ACC112 (cell line): Measurements from ENCODE around the gene KLB.
"Not testable (repeated sequence)": the region's sequence is repeated elsewhere in the genome, so short reads cannot be mapped to it uniquely, and the experiment has no call there.

Experiments
- H2AFZ ChIP-seq: fragments of 200-600 bp; sonication (generic); one replicate; pipeline ENCODE4 v1.6.0; 2017; ENCODE audit warnings: antibody characterized with exemption, low read length; ENCODE audit not compliant: unreplicated experiment
- H3K27ac ChIP-seq: fragments of 200-600 bp; sonication (generic); 2 replicates; pipeline ENCODE4 v1.5.1; 2014; ENCODE audit warnings: low read depth, mild to moderate bottlenecking, antibody characterized with exemption, low read length, moderate library complexity
- H3K27me3 ChIP-seq: fragments of 200-600 bp; sonication (generic); 2 replicates; pipeline ENCODE4 v1.6.1; 2014; ENCODE audit warnings: mild to moderate bottlenecking, antibody characterized with exemption, low read length, moderate library complexity, mixed read lengths; ENCODE audit not compliant: insufficient read depth
- H3K36me3 ChIP-seq: fragments of 200-600 bp; sonication (generic); 2 replicates; pipeline ENCODE4 v1.6.1; 2016; ENCODE audit warnings: mild to moderate bottlenecking, antibody characterized with exemption, low read length, moderate library complexity, mixed read lengths; ENCODE audit not compliant: insufficient read depth
- H3K4me1 ChIP-seq: fragments of 200-600 bp; sonication (generic); one replicate; pipeline ENCODE4 v1.6.1; 2016; ENCODE audit warnings: low read length, mixed read lengths; ENCODE audit not compliant: insufficient read depth, unreplicated experiment, control insufficient read depth
- H3K4me3 ChIP-seq: fragments of 200-600 bp; sonication (generic); 2 replicates; pipeline ENCODE4 v1.5.1; 2014; ENCODE audit warnings: mild to moderate bottlenecking, low read depth, low read length
- H3K79me2 ChIP-seq: fragments of 200-600 bp; sonication (generic); one replicate; pipeline ENCODE4 v1.6.0; 2016; ENCODE audit warnings: low read length; ENCODE audit not compliant: control insufficient read depth, unreplicated experiment, insufficient read depth

Gene KLB

GRCh38 chr4:39375478-39375877 is 31.3 kb upstream of the KLB start:
- no peak overlapping the region for H3K27ac ChIP-seq
- no peak overlapping the region for H3K4me3 ChIP-seq
- no peaks in the 10 kb centered on the region for H3K79me2 ChIP-seq
- no peak overlapping the region for H2AFZ ChIP-seq
- H3K4me1 ChIP-seq: no peaks in the 10 kb centered on the region
- no peaks in the 10 kb centered on the region for H3K36me3 ChIP-seq
- peaks cover 35% of the 10 kb centered on the region for H3K27me3 ChIP-seq

DNA sequence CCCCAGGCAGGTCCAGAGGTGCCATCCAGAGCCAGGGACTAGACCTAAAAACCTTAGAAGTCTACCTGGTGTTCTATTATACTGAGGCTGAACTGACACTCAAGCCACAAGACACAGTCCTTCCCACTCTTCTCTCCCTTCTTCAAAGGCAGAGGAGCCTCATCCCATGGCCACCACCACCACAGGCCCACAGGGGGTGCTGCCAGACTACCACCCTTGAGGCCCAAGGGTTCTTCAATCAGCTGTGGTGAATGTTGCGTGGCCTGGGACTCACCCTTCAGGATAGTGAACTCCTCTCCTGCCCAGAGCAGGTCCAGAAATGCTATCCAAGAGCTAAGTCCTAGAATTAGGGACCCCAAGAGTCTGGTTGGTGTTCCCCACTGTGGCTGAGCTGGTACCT is 23.0 kb upstream of the KLB start:
- H3K79me2 ChIP-seq: no peaks in the 10 kb centered on the region
- no peak overlapping the region for H3K27ac ChIP-seq
- H3K4me1 ChIP-seq: no peaks in the 10 kb centered on the region
- peaks cover 34% of the 10 kb centered on the region for H3K27me3 ChIP-seq
- H3K36me3 ChIP-seq: no peaks in the 10 kb centered on the region
- no peak overlapping the region for H2AFZ ChIP-seq
- no peak overlapping the region for H3K4me3 ChIP-seq

DNA sequence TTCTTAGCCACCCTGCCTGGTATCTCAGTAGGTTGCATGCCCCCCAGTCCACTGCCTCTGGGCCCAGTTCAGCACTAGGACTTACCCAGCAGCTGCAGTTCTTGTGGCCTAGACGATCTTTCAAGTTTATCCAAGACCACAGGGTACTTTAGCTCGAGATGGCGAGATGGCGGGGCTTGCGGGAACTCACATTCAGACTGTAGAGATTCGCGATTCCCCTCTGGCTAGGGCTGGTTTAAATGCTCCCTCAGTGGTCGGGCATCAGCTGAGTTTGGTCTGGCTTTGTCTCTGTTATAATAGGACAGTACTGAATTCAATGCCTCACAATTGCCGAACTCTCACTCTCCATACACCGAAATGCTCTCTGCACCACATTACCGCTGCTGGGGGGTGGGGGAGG is 22.2 kb upstream of the KLB start:
- no peaks in the 10 kb centered on the region for H3K36me3 ChIP-seq
- no peak overlapping the region for H3K27ac ChIP-seq
- peaks cover 25% of the 10 kb centered on the region for H3K27me3 ChIP-seq
- H2AFZ ChIP-seq: no peak overlapping the region
- no peak overlapping the region for H3K4me3 ChIP-seq
- no peaks in the 10 kb centered on the region for H3K79me2 ChIP-seq
- H3K4me1 ChIP-seq: no peaks in the 10 kb centered on the region

DNA sequence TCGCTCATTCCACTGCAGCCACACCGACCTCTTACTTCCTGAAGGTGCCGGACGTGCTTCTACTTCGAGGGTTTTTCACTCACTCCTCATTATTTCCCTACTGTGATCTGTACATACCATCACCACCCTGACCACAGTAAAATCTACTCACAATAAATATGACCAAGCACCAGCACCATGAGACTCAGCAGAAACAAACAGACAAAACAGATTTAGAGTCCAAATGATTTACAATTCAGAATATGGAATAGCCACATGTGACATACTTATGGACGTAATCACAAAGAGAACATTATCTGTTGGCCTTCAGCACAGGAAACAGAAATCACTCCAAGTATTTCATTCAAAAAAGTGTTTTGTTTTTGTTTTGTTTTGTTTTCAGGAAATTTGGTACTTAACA is 16.1 kb upstream of the KLB start:
- Histone ChIP-seq H3K27me3 (no peaks in the 10 kb centered on the region), H3K79me2 (no peaks in the 10 kb centered on the region), H3K27ac (no peak overlapping the region), H3K4me3 (no peak overlapping the region), H2AFZ (no peak overlapping the region), H3K36me3 (no peaks in the 10 kb centered on the region), H3K4me1 (no peaks in the 10 kb centered on the region)

DNA sequence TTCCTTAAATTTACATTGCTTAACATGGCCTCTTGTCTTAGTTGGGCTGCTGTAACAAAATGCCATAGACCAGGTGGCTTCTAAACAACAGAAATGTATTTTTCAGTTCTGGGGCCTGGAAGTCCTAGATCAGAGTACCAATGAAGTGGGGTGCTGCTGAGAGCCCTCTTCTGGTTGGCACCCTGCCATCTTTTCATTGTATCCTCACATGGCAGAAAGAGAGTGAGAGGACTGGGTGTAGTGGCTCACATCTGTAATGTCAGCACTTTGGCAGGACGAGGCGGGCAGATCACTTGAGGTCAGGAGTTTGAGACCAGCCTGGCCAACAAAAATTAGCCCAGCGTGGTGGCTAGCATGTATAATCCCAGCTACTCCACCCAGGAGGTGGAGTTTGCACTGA is 12.0 kb upstream of the KLB start:
- Histone ChIP-seq H3K4me3 (no peak overlapping the region), H3K79me2 (no peaks in the 10 kb centered on the region), H3K27me3 (no peaks in the 10 kb centered on the region), H3K4me1 (no peaks in the 10 kb centered on the region), H3K27ac (no peak overlapping the region), H2AFZ (no peak overlapping the region), H3K36me3 (no peaks in the 10 kb centered on the region)

DNA sequence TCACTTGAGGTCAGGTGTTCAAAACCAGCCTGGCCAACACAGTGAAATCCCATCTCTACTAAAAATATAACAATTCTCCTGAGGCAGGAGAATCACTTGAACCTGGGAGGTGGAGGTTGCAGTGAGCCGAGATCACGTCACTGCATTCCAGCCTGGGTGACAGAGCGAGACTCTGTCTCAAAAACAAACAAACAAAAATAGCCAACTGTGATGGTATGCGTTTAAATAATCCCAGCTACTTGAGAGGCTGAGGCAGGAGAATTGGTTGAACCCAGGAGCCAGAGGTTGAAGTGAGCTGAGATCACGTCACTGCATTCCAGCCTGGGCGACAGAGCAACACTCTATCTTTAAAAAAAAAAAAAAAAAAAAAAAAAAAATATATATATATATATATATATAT is 5.1 kb upstream of the KLB start:
- H3K36me3 ChIP-seq, H3K79me2 ChIP-seq, H3K27ac ChIP-seq, H3K4me1 ChIP-seq, H2AFZ ChIP-seq, H3K4me3 ChIP-seq, H3K27me3 ChIP-seq: not testable (repeated sequence)

GRCh38 chr4:39407584-39407885 is 805 bp downstream of the KLB start:
- Histone ChIP-seq H3K27me3 (no peaks in the 10 kb centered on the region), H2AFZ (no peak overlapping the region), H3K4me3 (peak overlapping the region; percentile 71), H3K79me2 (no peaks in the 10 kb centered on the region), H3K4me1 (peaks cover 9% of the 10 kb centered on the region), H3K36me3 (no peaks in the 10 kb centered on the region), H3K27ac (no peak overlapping the region)

DNA sequence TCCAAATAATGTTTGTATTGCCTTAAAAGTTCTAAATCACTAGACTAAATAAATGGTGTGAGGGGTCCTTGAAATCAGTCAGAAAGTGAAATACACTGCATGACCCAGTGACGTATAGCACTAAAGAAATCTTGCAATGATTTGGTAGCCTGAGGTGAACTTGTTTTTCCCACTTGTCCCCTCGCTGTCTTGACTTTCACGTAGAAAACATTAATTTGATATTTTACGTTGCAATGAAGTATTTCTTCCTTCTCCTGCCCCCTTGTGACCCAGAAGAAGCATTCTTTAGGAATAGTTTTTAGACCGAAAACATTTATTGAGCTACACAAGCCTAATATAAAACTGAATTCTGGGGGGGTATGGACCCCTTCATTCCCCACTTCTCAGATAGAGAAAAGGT is 3.7 kb downstream of the KLB start:
- Histone ChIP-seq H3K4me1 (peaks cover 9% of the 10 kb centered on the region), H2AFZ (peak overlapping the region; percentile 27), H3K79me2 (no peaks in the 10 kb centered on the region), H3K27ac (no peak overlapping the region), H3K27me3 (no peaks in the 10 kb centered on the region), H3K4me3 (no peak overlapping the region), H3K36me3 (no peaks in the 10 kb centered on the region)

- H3K27ac ChIP-seq, H2AFZ ChIP-seq, H3K79me2 ChIP-seq, H3K4me1 ChIP-seq, H3K27me3 ChIP-seq, H3K36me3 ChIP-seq, H3K4me3 ChIP-seq: not testable (repeated sequence)
These were observed 4.8 kb downstream of the KLB start for GRCh38 chr4:39411561-39411960.

GRCh38 chr4:39415678-39416283 is 9.1 kb downstream of the KLB start:
- no peaks in the 10 kb centered on the region for H3K79me2 ChIP-seq
- no peak overlapping the region for H3K27ac ChIP-seq

GRCh38 chr4:39422247-39422646 is 15.5 kb downstream of the KLB start:
- no peak overlapping the region for H3K27ac ChIP-seq
- no peak overlapping the region for H3K4me3 ChIP-seq
- H3K79me2 ChIP-seq: no peaks in the 10 kb centered on the region
- no peaks in the 10 kb centered on the region for H3K36me3 ChIP-seq
- no peak overlapping the region for H2AFZ ChIP-seq
- H3K4me1 ChIP-seq: no peaks in the 10 kb centered on the region
- H3K27me3 ChIP-seq: no peaks in the 10 kb centered on the region

More at GRCh38 chr4:39415678-39416283, 9.1 kb downstream of the KLB start:
- Histone ChIP-seq H3K4me1 (no peaks in the 10 kb centered on the region), H2AFZ (no peak overlapping the region), H3K27me3 (no peaks in the 10 kb centered on the region), H3K36me3 (no peaks in the 10 kb centered on the region), H3K4me3 (no peak overlapping the region)
